HG03520 (cell line): ENCODE measurements around the gene GNG5.
"Not testable (repeated sequence)": the region's sequence is repeated elsewhere in the genome, so short reads cannot be mapped to it uniquely, and the experiment has no call there.

Source experiments
- ATAC-seq: cut with Tn5 transposase; IDR thresholded peaks from one replicate; pipeline ENCODE4 v1.9.1; 2021; ENCODE audit warnings: mild to moderate bottlenecking, moderate library complexity; ENCODE audit not compliant: unreplicated experiment

GNG5 gene

GRCh38 chr1:84489766-84490165 lies 16.6 kb downstream of the GNG5 start:
- no peak for ATAC-seq

DNA sequence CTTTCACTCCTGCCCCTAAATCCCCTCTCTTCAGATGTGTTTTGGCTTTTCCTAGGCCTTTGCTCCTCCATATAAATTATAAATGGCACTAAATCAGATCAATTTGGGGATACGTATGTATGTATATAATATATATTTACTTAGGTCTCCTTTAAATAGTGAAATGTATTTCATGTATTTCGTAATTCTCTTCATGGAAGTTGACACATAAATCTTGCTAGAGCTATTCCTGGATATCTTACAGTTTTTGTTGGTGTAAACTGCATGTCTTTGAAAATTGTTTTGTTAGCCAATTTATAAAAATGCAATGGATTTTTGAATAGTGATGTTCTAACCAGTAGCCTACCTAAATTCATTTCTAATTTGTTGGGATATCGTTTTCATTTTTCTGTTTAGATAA lies 18.3 kb downstream of the GNG5 start:
- ATAC-seq = no peak

GRCh38 chr1:84481317-84481716 lies 25.1 kb downstream of the GNG5 start:
- no peak for ATAC-seq

DNA sequence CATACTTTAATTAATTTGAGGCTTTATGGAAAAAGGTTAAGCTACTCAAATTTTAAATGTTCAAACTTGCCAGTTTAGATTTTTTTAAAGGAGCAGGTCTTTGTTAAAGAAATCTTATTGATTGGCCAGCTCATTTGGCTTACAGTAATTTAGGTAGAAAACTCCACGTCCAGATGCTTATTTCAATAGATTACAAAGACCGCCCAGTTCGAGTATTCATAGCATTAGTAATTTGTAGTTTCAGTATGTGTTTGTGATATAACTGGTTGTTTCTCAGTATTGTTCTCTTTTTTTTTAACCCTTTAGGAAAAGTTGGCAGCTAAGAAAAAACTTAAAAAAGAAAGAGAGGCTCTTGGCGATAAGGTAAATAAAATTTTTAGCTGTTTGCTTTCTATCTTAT lies 25.7 kb downstream of the GNG5 start:
- ATAC-seq = no peak

- peak; percentile 24 for ATAC-seq
Measured at GRCh38 chr1:84479998-84480397, 26.4 kb downstream of the GNG5 start.

DNA sequence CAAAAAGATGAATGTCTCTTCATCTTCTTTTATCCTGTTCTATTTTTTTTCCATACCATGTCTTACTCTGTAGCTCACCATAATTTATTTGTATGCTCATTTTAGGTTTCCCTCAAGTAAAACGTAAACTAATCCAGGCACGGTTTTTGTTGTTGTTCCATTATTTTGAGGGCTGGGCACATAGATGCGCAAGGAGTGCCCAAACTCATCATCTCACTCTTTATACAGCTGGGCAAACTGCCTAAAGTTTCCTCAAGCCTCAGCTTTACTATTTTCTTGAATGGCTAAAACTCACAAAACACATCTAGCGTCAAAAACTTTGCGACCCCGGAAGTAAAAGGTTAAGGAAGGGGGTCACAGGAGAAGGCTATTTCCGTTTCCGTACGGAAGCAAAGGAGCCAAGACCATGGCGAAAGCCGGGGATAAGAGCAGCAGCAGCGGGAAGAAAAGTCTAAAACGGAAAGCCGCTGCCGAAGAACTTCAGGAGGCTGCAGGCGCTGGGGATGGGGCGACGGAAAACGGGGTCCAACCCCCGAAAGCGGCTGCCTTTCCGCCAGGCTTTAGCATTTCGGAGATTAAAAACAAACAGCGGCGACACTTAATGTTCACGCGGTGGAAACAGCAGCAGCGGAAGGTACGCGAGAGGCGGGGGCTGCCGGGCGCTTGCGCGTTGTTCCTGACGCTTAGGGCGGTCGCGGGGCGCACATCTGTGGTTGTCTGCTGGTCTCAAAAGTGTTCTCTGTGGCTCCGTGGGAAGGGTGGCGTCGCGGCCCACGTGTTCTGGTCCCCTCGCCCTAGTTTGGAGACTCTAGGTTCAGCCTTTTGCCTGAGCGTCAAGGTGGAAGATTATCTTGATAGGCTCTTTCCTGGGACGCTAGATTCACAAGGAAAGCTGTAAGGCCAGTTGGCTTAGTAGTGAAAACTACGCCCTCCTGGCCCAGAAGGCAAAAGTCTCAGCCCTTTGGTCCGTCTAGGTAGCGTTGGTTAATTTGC lies 27.2 kb downstream of the GNG5 start, which contains the start of gene RPF1:
Gene RPF1, plus strand, starts transcription at position 391 of the 993 bp plus-strand sequence. Its CDS starts 16 bp downstream, at position 407.
- peak; percentile 90 for ATAC-seq

DNA sequence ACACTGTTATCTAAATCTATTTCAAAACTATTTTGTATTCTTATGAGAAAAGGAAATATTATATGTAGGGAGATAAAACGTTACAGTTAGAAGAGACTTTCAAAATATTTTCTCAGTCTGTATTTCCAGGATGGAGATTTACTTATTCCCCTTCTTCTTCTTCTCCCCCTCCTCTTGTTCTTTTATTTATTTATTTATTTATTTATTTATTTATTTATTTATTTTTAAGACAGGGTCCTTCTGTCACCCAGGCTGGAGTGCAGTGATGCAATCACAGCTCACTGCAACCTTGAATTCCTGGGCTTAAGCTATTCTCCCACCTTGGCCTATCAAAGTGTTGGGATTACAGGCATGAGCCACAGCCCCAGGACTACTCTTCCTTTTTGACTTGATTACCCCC lies 30.2 kb downstream of the GNG5 start:
- no peak for ATAC-seq

GRCh38 chr1:84467298-84467697 lies 39.1 kb downstream of the GNG5 start:
- ATAC-seq = no peak

- ATAC-seq = no peak
Measured at GRCh38 chr1:84462118-84462517, 44.3 kb downstream of the GNG5 start.

DNA sequence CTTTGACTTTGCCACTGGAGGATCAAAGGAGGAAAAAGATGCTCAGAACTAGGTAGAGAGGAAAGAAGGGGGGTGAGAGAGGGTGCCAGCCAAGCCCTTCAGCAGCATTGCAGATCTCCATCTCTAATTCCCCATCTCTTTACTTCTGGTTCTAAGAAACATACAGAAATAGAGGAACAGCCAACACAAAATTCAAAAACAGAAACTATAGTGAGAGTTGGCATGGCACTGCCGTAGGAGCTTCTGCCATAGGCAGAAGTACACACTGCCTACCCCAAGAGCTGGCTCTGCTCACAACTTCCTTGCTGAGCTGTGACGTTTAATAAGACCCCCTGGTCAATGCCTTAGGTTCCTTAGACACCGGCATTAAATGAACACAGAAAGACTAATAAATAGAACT lies 53.9 kb downstream of the GNG5 start:
- no peak for ATAC-seq

DNA sequence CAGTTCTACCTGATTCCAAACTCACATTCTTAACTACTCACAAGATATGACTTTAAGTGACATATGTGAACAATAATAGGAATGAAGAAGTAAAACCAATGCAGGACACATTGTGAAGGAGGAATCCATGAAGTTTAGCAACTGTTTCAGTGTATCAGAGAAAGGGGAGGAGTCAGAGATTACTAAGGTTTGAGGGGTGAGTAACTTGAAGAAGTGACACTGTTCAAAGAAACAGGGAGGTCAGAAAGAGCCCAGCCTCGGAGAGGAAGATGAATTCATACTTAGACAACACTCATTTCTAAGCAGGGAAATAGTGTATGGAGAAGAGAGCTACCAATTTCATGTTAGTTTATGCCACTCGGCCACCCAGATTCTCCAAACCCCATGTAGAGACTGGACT lies 55.5 kb downstream of the GNG5 start:
- ATAC-seq = no peak

DNA sequence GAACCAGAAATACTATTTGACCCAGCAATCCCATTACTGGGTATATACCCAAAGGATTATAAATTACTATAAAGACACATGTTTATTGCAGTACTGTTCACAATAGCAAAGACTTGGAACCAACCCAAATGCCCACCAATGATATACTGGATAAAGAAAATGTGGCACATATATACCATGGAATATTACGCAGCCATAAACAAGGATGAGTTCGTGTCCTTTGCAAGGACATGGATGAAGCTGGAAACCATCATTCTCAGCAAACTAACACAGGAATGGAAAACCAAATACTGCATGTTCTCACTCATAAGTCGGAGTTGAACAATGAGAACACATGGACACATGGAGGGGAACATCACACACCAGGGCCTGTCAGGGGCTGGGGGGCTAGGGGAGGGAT lies 57.7 kb downstream of the GNG5 start:
- ATAC-seq = not testable (repeated sequence)
